SIG-M5 treated with dmso at 0.1 percent for 504 hours (cell line): ENCODE measurements around the gene TTC16.

Source experiments
- DNase-seq: peaks from one replicate; lab custom pipeline; 2025; ENCODE audit not compliant: unreplicated experiment; lab: John Stamatoyannopoulos, UW

The TTC16 gene

DNA sequence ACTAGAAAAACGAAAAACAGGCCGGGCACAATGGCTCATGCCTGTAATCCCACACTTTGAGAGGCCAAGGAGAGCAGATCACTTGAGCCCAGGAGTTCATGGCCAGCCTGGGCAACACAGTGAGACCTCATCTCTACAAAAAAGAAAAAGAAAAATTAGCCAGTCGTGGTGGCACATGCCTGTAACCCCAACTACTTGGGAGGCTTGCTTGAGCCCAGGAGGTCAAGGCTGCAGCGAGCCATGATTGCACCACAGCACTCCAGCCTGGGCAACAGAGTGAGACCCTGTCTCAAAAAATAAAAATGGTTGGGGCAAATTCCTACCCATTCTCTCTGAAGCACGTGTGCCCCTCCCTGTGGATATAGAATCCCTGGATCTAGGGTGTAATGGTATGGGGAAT is 17.5 kb upstream of the TTC16 start:
- DNase-seq: no peak

DNA sequence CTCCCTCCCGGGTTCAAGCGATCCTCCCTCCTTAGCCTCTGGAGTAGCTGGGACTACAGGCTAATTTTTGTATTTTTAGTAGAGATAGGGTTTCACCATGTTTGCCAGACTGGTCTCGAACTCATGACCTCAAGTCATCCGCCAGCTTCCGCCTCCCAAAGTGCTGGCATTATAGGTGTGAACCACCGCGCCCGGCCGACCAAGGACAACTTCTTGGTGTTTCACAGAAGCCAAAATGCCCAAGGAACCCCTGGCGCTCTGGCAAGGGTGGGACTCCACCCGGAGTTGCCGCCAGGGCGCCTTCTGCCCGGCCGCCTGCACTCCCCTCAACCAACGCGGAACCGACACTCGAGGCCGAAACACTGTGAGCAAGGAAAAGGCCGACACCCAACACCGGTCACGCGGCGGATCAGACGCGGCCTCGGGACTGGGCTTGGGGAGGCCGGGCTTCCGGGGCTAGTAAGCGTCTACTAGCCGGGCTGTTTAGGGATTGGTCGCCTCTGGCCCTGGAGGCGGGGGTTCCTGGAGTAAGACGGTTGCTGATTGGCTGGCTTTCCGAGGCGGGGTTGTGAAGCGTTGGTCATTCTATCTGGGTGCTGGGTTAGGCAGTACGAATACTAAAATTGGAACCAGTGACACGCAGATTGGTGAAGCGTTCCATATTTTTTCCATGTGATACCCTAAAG is 16.8 kb upstream of the TTC16 start:
- DNase-seq: peak; percentile 63

DNA sequence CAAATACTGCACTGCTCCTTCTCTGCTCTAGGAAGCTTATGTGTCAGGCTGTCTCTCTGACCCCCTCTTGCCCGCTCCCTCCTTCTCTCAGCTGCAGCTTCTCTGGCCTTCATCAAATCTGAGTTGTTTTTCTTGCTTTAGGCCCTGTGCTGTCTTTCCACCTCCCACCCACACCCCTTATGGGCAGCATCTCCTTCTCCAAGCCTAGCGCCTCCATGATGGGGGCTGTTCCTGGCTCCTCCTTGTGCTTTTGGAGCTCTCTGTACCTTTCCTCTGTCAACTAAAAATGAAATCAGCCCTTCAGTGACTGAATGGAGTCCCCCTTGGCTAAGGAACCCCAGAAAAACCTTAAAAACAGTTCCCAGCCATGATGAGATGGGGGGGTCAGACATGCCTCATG is 15.7 kb upstream of the TTC16 start:
- no peak for DNase-seq

DNA sequence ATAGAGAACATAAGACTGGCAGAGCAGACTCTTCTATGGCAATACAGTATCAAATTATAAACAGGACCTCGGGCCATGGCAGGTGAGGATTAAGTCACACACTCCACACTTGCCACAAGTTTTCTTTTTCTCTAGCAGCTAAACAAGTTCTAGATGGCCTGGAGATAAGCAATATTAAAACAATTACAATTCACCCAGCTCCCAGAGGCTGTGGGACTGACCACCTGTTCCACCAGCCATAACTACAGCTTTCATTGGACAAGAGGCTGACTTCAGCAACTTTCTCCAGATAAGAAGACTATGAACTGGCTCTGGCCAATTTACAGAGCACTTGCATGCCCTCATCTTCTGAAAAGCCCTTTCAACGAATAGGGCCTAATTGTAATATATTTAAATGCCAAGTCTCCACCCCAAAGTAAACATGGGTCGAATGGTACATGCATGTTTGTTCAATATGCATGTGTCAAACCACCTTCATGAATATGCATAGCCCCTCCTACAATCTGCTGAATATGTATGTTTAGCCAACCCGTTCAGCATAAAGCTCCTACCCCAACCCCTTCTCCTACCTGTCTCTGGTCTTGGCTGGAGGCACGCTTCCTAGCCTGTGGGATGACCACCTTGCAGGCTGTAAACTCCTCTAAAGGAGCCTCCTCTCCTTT is 15.2 kb upstream of the TTC16 start:
- DNase-seq: no peak

DNA sequence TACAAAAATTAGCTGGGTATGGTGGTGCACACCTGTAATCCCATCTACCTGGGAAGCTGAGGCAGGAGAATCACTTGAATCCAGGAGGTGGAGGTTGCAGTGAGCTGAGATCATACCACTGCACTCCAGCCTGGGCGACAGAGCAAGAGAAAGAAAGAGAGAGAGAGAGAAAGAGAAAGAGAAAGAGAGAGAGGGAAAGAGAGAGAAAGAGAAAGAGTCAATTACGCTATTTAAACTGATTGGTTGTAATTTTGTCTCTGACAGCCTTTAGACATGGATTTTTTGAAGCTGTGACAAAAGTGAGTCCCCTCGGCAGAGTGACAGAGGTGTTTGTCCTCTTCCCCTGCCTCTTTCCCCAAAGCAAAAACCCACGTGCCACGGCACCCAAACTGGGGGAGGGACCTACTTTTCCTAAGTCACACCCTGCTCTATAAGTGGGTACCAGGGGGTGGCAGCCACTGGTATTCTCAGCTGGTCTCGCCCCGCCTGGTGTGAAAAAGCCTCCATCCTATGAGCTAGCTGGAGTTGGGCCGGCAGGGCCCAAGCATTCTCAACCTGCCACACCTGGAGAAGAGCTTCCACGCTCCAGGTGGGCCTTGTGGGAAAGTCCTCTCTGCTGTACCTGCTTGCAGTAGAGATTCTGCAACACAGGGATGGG is 12.5 kb upstream of the TTC16 start:
- DNase-seq: no peak

DNA sequence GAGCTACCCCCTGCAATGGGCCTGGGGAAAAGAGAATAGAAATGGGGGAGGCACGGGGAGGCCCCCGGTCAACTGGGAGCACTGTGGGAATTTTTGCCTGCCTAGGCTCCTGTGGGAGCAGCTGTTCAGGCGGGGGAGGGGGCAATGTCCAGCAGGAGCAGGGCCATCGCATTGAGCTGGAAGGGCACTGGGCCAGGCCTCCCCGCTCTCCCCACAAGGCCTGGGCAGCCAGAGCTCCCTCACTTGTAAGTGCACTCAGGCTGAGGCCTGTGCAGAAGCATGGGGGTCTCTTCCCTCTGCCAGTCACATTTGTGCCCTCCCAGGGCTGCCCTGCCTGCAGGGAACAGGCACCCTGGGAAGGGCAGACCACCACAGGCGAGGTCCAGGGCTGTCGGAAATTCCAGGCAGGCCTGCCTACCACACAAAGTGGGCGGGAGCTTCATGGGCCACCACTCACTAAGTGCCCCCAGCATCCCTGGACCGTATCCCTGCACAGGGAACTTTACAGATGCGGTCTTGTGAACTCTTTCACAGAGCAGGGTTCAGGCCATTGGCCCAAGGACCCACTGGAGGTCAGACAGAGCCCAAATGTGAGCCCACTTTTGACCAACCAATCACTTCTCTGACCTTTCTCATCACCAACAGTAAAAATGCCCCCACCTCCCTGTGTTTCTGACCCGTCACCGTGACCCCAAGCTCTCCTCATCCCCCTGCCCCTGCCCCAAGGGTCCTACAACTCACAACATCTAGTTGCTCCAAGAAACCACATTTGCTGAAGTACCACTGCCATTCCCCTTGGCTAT is 10.1 kb upstream of the TTC16 start:
- no peak for DNase-seq

DNA sequence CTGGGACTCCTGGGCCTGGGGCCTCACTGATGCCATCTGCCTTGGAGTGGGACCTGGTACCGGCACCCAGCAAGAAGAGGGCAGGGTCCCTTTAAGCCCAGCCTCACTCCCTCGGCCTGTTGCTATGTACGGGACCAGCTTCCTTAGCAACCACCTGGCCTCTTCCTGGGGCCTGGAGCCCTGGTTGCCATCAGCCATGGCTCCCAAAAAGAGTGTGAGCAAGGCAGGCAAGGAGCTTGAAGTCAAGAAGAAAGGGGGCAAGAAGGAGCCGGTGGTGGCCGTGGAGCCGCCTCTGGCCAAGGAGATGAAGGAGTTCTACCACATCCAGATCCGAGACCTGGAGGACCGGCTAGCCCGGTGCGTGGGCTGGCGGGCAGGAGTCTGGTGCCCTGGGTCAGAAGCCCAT is 9.0 kb upstream of the TTC16 start, which contains the start of gene CFAP157:
TSS of gene CFAP157 (plus strand) at position 153 of the 406 bp plus-strand sequence. CDS start at position 197, 44 bp downstream.
- DNase-seq: peak; percentile 10

DNA sequence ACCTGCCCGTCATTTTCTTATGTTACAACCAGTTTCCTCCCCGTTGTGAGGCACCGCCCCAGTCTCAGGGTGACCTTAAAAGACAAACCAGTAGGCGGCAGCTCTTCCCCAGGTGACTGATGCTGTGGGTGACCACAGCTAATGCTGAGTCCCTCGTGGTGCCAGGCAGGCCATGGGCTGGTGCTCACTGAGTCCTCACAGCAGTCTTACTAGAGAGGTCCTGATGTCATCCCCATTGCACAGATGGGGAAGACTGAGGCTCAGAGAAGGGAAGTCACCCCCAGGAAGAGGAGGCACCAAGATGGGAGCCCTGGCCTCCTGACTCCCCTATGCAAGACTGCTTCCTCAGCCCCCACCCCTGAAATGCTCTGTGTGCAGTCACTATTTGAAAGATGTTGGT is 8.1 kb upstream of the TTC16 start:
- DNase-seq: peak; percentile 6

DNA sequence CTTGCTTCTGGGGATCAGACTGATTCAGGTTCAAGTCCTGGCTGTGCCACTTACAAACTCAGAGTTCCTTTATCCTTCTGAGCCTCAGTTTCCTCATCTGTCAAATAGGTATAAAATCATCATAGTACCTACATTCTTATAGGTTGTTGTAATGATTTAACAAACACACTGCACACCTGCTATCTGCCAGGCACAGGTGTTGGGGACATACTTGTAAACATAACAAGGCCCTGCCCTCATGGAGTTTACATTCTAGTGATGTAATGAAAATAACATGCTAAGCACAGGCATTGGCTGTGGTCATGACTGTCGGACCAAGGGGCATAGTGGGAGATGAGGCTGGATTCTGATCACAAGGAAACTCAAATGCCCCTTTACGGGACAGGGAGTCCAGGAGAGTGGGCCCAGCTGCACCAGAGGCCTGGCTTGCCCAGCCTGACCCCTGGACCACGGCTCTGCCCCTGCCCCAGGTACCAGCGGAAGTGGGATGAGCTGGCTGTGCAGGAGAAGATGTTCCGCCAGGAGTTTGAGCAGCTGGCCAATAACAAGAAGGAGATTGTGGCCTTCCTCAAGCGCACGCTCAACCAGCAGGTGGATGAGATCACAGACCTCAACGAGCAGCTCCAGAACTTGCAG is 6.8 kb upstream of the TTC16 start:
- DNase-seq: no peak

DNA sequence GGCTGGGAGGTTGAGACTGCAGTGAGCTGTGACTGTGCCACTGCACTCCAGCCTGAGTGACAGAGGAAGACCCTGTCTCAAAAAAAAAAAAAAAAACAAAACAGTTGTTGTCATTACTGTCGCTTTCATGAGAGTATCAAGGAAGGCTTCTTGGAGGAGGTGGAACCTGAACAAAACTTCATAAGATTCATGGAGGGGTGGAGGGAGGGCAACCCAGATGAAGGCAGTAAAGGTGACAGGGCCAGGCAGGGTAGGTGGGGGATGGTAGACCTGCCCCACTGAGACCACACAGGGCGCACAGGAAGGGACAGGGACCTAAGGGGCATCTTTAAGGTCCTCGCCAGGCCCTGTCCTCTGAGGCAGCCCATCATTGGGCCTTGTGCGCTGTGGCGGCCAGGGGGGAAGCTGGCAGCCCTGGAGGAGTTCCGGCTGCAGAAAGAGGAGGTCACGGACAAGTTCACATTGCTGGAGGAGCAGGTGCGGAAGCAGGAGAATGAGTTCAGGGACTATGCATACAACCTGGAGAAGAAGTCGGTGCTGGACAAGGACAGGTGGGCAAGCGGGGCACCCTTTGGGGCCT is 5.6 kb upstream of the TTC16 start:
- no peak for DNase-seq

DNA sequence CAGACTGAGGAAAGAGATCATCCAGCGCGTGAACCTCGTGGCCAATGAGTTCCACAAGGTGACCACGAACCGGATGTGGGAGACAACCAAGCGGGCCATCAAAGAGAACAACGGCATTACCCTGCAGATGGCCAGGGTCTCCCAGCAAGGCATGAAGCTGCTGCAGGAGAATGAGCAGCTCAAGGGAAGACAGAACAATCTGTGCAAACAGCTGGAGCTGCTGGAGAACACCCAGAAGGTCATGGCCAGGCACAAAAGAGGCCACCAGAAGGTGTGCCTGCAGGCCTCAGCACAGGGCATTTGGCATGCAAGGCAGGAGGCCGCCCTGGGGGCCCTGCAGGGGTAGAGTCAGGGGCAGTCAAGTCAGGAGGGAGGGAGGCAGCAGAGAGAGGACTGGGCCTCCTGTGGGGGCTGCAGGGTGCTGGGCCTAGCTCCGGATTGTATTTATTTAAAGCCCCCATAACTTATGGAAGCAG is 4.6 kb upstream of the TTC16 start:
- DNase-seq: no peak

DNA sequence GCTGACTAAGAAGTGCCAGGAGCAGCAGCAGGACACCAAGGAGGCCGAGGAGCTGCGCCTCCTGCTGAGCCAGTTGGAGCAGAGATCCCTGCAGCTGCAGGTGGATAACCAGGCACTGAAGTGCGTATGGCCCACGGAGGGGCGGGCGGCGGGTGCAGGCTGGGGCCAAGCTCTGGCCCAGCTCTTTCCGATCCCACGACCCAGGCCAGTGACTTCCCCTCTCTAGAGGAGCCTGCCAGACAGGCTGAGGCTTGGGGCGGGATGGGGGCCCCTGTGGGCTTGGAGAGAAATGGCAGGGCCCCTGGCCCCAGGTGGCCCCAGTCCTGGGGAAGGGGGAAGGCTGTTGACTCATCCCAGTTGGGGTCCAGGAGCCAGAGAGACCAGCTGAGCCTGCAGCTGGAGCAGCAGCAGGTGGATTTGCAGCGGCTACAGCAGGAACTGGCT is 4.0 kb upstream of the TTC16 start:
- DNase-seq: no peak

DNA sequence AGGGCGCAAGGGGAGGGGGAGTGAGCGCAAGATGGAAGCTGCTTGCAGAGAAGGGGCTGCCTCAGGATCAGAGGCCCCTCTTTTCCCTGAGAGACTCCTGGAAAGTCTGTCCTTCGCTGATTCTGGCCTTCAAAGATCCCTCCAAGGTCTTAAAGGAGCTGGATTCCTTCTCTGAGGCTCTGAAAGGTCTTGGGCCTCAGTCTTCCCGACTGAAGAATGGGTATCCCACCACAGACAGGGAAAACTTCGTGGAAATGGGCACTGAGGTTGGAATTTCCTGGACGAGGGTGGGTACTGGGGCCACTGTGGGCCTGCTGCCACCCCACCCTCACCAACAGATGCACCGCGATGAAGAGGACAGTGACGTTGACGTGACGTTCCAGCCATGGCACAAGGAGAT is 3.5 kb upstream of the TTC16 start:
- DNase-seq: no peak

DNA sequence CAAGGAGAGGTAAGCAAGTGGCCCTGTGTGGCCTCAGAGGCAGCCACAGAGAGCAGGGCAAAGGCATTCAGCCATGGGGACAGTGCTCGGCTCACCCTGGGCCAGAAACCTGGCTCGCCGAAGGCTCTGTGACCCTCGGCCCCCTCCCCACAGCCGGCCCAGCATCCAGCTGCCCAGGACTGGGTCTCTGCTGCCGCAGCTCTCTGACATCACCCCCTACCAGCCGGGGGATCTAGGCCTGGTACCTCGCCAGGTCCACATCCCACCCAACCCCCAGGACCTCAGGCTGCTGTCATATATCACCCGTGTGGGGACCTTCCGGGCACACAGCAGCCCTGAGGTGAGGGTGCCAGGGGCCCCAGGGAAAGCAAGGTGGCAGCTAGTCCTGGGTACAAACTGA is 3.0 kb upstream of the TTC16 start:
- DNase-seq: no peak

DNA sequence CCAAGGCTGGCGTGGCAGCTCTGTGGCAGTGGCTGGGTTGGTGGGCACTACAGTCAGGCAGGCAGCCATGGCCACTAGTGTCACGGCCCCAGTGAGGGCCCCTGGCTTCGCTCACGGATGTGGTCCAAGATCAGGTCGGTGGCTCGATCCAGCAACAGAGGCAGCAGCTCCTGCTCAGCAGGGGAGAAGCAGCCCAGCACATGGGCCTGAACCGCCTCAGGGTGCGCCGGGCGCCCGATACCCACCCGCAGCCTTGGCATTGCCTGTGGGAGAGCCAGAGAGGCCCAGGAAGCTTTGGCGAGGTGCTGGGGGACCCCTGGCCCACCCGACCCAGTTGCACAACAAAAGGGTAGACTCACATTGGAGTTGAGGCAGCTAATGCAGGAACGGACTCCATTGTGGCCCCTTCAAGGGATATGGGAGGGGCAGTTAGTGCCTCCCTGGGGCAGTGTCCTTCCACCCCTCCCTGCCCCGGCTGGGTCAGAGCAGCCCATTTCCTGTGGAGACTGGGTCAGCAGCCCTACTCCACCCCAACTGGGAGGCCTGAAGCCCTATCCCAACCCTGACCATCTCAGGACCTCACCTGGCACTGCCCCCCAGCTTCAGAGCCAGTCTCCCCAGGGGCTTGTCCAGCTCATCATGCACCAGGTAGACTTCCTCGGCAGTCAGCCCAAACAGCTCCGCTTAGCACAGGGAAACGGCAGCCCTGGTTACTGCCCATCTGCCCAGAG is 1.7 kb upstream of the TTC16 start:
- DNase-seq: no peak

DNA sequence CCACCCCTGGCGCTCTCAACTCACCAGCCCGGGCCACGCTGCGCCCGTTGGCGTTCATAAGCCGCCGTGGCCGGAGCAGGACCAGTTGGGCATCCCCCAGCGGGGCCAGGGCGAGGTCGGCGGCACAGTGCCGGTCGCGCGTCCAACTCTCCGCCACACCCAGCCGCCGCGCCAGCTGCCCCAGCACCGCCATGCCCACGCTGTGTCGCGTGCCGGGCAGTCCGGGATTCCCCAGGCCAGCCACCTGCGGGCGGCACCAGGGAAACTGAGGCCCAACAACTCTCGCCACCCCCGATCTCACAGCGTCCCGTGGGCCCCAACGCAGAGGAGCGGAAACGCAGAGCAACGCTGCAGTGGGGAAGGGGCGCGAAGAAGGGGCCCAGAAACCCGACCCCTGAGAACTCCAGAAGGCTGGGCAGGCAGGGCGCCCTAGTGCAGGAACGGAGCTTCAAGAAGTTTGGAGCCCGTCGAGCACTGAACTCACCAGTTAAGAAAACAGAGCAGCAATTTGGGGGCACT is 869 bp upstream of the TTC16 start:
- DNase-seq: no peak

DNA sequence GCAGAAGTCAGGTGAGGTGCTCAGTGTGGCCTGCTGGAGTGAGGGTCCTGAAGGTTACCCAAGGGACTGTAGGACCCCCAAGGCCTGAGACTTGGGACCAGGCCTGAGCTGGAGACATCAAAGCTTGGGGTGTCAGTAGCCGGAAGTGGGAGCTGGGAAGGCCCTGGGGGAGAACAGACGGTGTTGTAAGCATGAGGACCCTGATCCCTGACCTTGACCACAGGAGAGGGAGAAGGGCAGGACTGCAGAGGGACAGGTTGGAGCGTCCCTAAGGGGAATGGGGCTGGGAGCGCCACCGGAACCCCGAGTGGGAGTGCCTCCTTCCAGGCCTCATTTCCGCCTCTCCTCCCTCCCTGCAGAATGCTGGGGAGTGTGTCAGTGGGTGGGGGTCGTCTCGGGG is 533 bp downstream of the TTC16 start:
- DNase-seq: no peak

DNA sequence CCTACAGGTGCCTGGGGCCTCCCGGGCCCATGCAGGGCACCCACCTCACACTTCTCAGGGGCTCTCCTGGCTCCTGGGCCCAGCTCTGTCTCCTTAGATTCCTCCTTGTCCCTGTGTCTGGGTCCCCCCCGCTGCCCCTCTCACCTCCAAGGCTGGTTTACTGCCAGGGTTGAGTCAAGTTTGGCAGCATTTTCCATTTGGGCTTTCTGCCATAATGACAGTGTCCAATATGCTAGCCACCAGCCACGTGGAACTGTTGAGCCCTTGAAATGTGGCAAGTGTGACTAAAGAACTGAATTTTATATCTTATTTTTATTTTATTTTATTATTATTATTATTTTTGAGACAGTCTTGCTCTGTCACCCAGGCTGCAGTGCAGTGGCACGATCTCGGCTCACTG is 1.9 kb downstream of the TTC16 start:
- no peak for DNase-seq

DNA sequence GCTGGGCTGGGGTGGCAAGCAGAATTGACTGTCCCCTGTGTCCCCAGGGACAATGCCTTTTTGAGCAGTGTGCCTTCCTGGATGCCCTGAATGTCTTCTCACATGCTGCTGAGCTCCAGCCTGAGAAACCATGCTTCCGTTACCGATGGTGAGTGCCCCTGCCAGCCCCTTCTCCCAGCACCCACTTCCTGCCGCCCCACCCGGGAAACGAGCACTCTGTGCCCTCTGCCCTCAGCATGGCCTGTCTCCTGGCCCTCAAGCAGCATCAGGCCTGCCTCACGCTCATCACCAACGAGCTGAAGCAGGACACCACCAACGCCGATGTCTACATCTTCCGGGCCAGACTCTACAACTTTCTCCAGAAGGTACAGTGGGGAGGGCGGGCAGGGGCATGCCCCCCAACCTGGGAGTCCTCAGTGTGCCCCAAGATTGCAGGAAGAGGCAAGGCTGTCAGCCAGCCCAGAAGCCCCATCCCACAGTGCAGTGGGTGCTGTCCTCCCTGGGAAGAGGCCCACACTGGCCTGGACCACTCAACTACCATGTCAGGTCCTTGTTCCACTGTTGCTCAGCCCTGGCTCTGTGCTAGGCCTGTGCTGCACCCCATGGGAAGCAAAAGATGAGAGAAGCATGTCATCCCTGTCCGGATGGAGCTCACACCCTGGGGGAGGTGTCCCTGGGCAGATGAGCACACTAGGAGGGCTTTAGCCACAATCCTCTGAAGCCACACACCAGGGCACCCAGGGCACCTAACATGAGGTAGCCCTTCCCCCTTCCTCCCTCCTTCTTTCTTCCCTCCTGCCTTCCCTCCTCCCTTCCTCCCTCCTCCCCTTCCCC is 4.4 kb downstream of the TTC16 start:
- no peak for DNase-seq
